ENCODE measurements around the gene FUT9. TPM values are rescaled to one million over a fixed set of nuclear protein-coding genes. Genes with fewer than 3 reads are reported as not detected.

FUT9 gene
- polyA plus RNA-seq, 2 of the 4 experiments (the other 2 are of a cell fraction): not detected

- no peak for DNase-seq (ENCODE audit: low read depth in 1 of 2, low spot score in 1 of 2)
- CTCF ChIA-PET: no interaction called here
- Histone ChIP-seq H3K4me3 (no peak overlapping the region), H3K4me2 (no peak overlapping the region), H3K4me1 (no peaks in the 10 kb centered on the region), H3K27ac (no peak overlapping the region), H3K9me3 (no peaks in the 10 kb centered on the region)
- 0% methylated on average over 4 of the region's 5 CpGs for WGBS (ENCODE audit: missing lambda C conversion rate)
- FAIRE-seq: no peak
- TF ChIP-seq BCL3 (IDR thresholded peaks at IDR 0.05): no peak
- ATAC-seq: no peak
- POLR2A ChIA-PET: no interaction called here
These were observed 12.9 kb upstream of the FUT9 start for GRCh38 chr6:96002912-96003311.

GRCh38 chr6:96007663-96008062, 8.1 kb upstream of the FUT9 start:
- ChIA-PET CTCF (no interaction called here), POLR2A (no interaction called here)
- FAIRE-seq (no peak), ATAC-seq (no peak), DNase-seq (ENCODE audit: low read depth in 1 of 2, low spot score in 1 of 2) (no peak)
- no peaks in the 10 kb centered on the region for H3K9me3 ChIP-seq
- H3K27ac ChIP-seq: no peak overlapping the region
- no peak overlapping the region for H3K4me3 ChIP-seq
- no peak for TF ChIP-seq ZSCAN20 (CRISPR knock-in tag; IDR thresholded peaks at IDR 0.05)
- no peak for TF ChIP-seq SREBF2 (IDR thresholded peaks at IDR 0.05)
- no peak for TF ChIP-seq HOXB5 (CRISPR knock-in tag; IDR thresholded peaks at IDR 0.05)
- no peak for TF ChIP-seq RARB (CRISPR knock-in tag; IDR thresholded peaks at IDR 0.05)
- TF ChIP-seq CHD4 (IDR thresholded peaks at IDR 0.05; ENCODE audit: borderline replicate concordance): no peak
- no peak for TF ChIP-seq E2F6 (IDR thresholded peaks at IDR 0.05; ENCODE audit: borderline replicate concordance, low read depth)
- TF ChIP-seq POLR2A (IDR thresholded peaks at IDR 0.05; ENCODE audit: low read length): no peak
- TF ChIP-seq, protein P1, sequence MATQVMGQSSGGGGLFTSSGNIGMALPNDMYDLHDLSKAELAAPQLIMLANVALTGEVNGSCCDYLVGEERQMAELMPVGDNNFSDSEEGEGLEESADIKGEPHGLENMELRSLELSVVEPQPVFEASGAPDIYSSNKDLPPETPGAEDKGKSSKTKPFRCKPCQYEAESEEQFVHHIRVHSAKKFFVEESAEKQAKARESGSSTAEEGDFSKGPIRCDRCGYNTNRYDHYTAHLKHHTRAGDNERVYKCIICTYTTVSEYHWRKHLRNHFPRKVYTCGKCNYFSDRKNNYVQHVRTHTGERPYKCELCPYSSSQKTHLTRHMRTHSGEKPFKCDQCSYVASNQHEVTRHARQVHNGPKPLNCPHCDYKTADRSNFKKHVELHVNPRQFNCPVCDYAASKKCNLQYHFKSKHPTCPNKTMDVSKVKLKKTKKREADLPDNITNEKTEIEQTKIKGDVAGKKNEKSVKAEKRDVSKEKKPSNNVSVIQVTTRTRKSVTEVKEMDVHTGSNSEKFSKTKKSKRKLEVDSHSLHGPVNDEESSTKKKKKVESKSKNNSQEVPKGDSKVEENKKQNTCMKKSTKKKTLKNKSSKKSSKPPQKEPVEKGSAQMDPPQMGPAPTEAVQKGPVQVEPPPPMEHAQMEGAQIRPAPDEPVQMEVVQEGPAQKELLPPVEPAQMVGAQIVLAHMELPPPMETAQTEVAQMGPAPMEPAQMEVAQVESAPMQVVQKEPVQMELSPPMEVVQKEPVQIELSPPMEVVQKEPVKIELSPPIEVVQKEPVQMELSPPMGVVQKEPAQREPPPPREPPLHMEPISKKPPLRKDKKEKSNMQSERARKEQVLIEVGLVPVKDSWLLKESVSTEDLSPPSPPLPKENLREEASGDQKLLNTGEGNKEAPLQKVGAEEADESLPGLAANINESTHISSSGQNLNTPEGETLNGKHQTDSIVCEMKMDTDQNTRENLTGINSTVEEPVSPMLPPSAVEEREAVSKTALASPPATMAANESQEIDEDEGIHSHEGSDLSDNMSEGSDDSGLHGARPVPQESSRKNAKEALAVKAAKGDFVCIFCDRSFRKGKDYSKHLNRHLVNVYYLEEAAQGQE (IDR thresholded peaks at IDR 0.05): no peak
- TF ChIP-seq ZNF302 (CRISPR knock-in tag; IDR thresholded peaks at IDR 0.05): no peak
- no peak for TF ChIP-seq PHF8 (IDR thresholded peaks at IDR 0.05; ENCODE audit: borderline replicate concordance, low read depth)
- TF ChIP-seq ZFP36 (IDR thresholded peaks at IDR 0.05; ENCODE audit: borderline replicate concordance, partially characterized antibody): no peak
- WGBS (ENCODE audit: missing lambda C conversion rate): 7% methylated on average over 2 of the region's 2 CpGs
- no peak overlapping the region for H3K4me2 ChIP-seq
- no peaks in the 10 kb centered on the region for H3K4me1 ChIP-seq

DNA sequence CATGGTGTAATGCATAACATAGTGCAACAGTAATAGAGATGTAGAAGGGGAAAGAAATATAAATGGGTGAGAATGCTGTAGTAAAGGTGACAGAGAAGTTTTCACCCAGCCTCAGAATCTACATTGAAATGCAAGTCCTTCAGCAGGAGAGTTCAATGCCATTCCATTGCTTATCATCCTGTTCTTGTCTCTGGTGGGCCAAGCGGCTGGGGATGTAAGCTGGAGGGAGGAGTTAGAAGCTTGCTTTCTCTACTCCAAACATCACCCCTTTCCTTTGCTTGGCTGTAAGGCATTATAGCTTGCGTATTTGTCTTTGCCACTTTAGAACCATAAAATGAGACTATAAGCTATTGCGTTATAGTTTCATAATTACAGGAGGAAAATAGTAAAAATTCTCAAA, 2.2 kb upstream of the FUT9 start:
- Histone ChIP-seq H3K27ac (no peak overlapping the region), H3K4me3 (no peak overlapping the region), H3K9me3 (no peaks in the 10 kb centered on the region), H3K4me1 (no peaks in the 10 kb centered on the region), H3K4me2 (no peak overlapping the region)
- no peak for TF ChIP-seq FOSL2 (IDR thresholded peaks at IDR 0.05)
- TF ChIP-seq FOSL2 (CRISPR knock-in tag; IDR thresholded peaks at IDR 0.05): no peak
- TF ChIP-seq SMC3 (IDR thresholded peaks at IDR 0.05): no peak
- TF ChIP-seq, protein P2, sequence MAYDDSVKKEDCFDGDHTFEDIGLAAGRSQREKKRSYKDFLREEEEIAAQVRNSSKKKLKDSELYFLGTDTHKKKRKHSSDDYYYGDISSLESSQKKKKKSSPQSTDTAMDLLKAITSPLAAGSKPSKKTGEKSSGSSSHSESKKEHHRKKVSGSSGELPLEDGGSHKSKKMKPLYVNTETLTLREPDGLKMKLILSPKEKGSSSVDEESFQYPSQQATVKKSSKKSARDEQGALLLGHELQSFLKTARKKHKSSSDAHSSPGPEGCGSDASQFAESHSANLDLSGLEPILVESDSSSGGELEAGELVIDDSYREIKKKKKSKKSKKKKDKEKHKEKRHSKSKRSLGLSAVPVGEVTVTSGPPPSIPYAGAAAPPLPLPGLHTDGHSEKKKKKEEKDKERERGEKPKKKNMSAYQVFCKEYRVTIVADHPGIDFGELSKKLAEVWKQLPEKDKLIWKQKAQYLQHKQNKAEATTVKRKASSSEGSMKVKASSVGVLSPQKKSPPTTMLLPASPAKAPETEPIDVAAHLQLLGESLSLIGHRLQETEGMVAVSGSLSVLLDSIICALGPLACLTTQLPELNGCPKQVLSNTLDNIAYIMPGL (CRISPR knock-in tag; IDR thresholded peaks at IDR 0.05; ENCODE audit: borderline replicate concordance): no peak
- TF ChIP-seq SREBF2 (IDR thresholded peaks at IDR 0.05): no peak
- no peak for TF ChIP-seq RFX5 (IDR thresholded peaks at IDR 0.05)
- TF ChIP-seq KDM5A (IDR thresholded peaks at IDR 0.05): no peak
- TF ChIP-seq, protein P3, sequence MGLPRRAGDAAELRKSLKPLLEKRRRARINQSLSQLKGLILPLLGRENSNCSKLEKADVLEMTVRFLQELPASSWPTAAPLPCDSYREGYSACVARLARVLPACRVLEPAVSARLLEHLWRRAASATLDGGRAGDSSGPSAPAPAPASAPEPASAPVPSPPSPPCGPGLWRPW (IDR thresholded peaks at IDR 0.05): no peak
- TF ChIP-seq NR3C1 (IDR thresholded peaks at IDR 0.05): no peak
- TF ChIP-seq EP300 (IDR thresholded peaks at IDR 0.05): no peak
- TF ChIP-seq CHD4 (IDR thresholded peaks at IDR 0.05; ENCODE audit: borderline replicate concordance): no peak
- ChIA-PET CTCF (no interaction called here), POLR2A (no interaction called here)
- ATAC-seq (no peak), FAIRE-seq (no peak), DNase-seq (ENCODE audit: low read depth in 1 of 2, low spot score in 1 of 2) (no peak)
- 36% methylated on average over 3 of the region's 3 CpGs for whole genome bisulfite sequencing (ENCODE audit: missing lambda C conversion rate)

All from A549 (cell line).